HepG2 (cell line): ENCODE results near the gene ABCB6. TPM values are rescaled to one million over a fixed set of nuclear protein-coding genes. Genes with fewer than 3 reads are reported as not detected.

Experiments
- AHR ChIP-seq: IDR thresholded peaks from 2 replicates; pipeline ENCODE4 v1.6.1; 2018; ENCODE audit warnings: missing genetic modification reagents, missing compliant biosample characterization
- BATF2 ChIP-seq: sonication (generic); formaldehyde crosslinking; IDR thresholded peaks from 2 replicates; pipeline ENCODE4 v1.8.0; 2022; ENCODE audit warnings: mild to moderate bottlenecking, missing genetic modification reagents, moderate library complexity
- BCL3 ChIP-seq: sonication (generic); formaldehyde crosslinking; IDR thresholded peaks from 2 replicates; pipeline ENCODE4 v1.5.1; 2020; ENCODE audit warnings: mild to moderate bottlenecking, missing genetic modification reagents, moderate library complexity
- BHLHE40 ChIP-seq: IDR thresholded peaks from 2 replicates; pipeline ENCODE4 v1.6.1; 2011; ENCODE audit warnings: low read length, improper control_type of control experiment
- ELF3 ChIP-seq: IDR thresholded peaks from 2 replicates; pipeline ENCODE4 v1.6.1; 2016; ENCODE audit warnings: missing genetic modification reagents, missing compliant biosample characterization
- ETV5 ChIP-seq: IDR thresholded peaks from 2 replicates; pipeline ENCODE4 v1.6.1; 2018; ENCODE audit warnings: missing biosample characterization, missing genetic modification reagents, inconsistent platforms, borderline replicate concordance
- HMGXB4 ChIP-seq, 2 experiments: sonication (generic) in 1 of 2; formaldehyde crosslinking in 1 of 2; IDR thresholded peaks; 2 replicates each; pipeline versions ENCODE4 v1.4.0 to v1.6.1; 2018 to 2020; ENCODE audit warnings: missing genetic modification reagents in 2 of 2, borderline replicate concordance in 1 of 2, low read depth in 1 of 2, mild to moderate bottlenecking in 1 of 2, missing biosample characterization in 1 of 2
- JUN ChIP-seq: sonication (generic); formaldehyde crosslinking; IDR thresholded peaks from 2 replicates; pipeline ENCODE4 v1.4.0; 2020; ENCODE audit warnings: mild to moderate bottlenecking, missing genetic modification reagents
- NR2C2 ChIP-seq: sonication (generic); formaldehyde crosslinking; IDR thresholded peaks from 2 replicates; pipeline ENCODE4 v1.4.0; 2020; ENCODE audit warnings: missing genetic modification reagents, mild to moderate bottlenecking, moderate library complexity, borderline replicate concordance
- NRL ChIP-seq: sonication (generic); formaldehyde crosslinking; IDR thresholded peaks from 2 replicates; pipeline ENCODE4 v1.5.0; 2020; ENCODE audit warnings: missing genetic modification reagents, mild to moderate bottlenecking, moderate library complexity, borderline replicate concordance
- SNAPC4 ChIP-seq: sonication (generic); formaldehyde crosslinking; IDR thresholded peaks from 2 replicates; pipeline ENCODE4 v1.4.0; 2020; ENCODE audit warnings: mild to moderate bottlenecking, missing genetic modification reagents
- TP53 ChIP-seq: sonication (generic); formaldehyde crosslinking; conservative IDR thresholded peaks from 2 replicates; pipeline ENCODE4 v1.4.0; 2020; ENCODE audit warnings: missing genetic modification reagents
- ZNF512B ChIP-seq: sonication (generic); formaldehyde crosslinking; IDR thresholded peaks from 2 replicates; pipeline ENCODE4 v1.5.1; 2020; ENCODE audit warnings: missing genetic modification reagents, mild to moderate bottlenecking, borderline replicate concordance
- ZNF761 ChIP-seq: sonication (generic); formaldehyde crosslinking; conservative IDR thresholded peaks from 2 replicates; pipeline ENCODE4 v1.4.0; 2020; ENCODE audit warnings: mild to moderate bottlenecking, missing genetic modification reagents
- polyA plus RNA-seq, 8 experiments: library from polyadenylated mRNA; depleted of rRNA in 3 of 8; stranded (reverse) in 7 of 8; unstranded in 1 of 8; fragments of >200 nt; fragmentation: Illumina TruSeq in 4 of 8; extraction: Trizol in 4 of 8; gene quantifications; 2 replicates each; pipeline versions ENCODE4 v1.2.1 to v1.2.3, GENCODE V29; 2011 to 2016; ENCODE audit warnings: low read depth in 4 of 8, missing spikeins in 1 of 8, mixed read lengths in 1 of 8; ENCODE audit not compliant: insufficient read depth in 1 of 8
- total RNA-seq, 5 experiments: library from RNA; depleted of rRNA; stranded (reverse); fragments of >200 nt; fragmentation: Illumina TruSeq; extraction: Trizol; gene quantifications; 2 replicates each; pipeline ENCODE4 v1.2.3, GENCODE V29; 2016; ENCODE audit warnings: low read depth in 1 of 5

The ABCB6 gene
- total and polyA plus RNA-seq, 2 of the 13 experiments (the other 11 are each of a cell fraction or from before 2014, with no cell fraction given), result 91.1 to 137 TPM

- TF ChIP-seq JUN (peak; percentile 63; the same call in 1 of the 2 replicates), ZNF761 (CRISPR knock-in tag) (peak; percentile 63; the same call in 1 of the 2 replicates), ELF3 (CRISPR knock-in tag) (peak; percentile 77), AHR (CRISPR knock-in tag) (0 out of 2 replicates have a peak, but pooled peaks have one; percentile 79), NR2C2 (CRISPR knock-in tag) (peak; percentile 37; the same call in 1 of the 2 replicates), BATF2 (CRISPR knock-in tag) (peak; percentile 76; the same call in 1 of the 2 replicates), HMGXB4 (CRISPR knock-in tag; IDR thresholded peaks at IDR 0.05; ENCODE audit: borderline replicate concordance in 1 of 2, low read depth in 1 of 2) (peak; percentile 85 to 89), ETV5 (CRISPR knock-in tag) (peak; percentile 70), BHLHE40 (peak; percentile 98), TP53 (CRISPR knock-in tag) (peak; percentile 94), ZNF512B (CRISPR knock-in tag) (peak; percentile 93; the same call in 1 of the 2 replicates), NRL (CRISPR knock-in tag) (peak; percentile 97), BCL3 (CRISPR knock-in tag) (peak; percentile 94; the same call in 1 of the 2 replicates), SNAPC4 (peak; percentile 97)
Measured at GRCh38 chr2:219218732-219219701, at the start of gene ABCB6 (continued).
